BLaER1 (cell line): ENCODE measurements around the gene NKX2-3.
A peak's percentile ranks its signal among the peaks of the same experiment; 100 is the strongest.

Source experiments
- H3K27ac ChIP-seq: shearing (Covaris generic); formaldehyde crosslinking; 2 replicates; pipeline ENCODE4 v1.8.1; 2022
- H3K27me3 ChIP-seq: shearing (Covaris generic); formaldehyde crosslinking; 2 replicates; pipeline ENCODE4 v1.8.1; 2022
- H3K36me3 ChIP-seq: shearing (Covaris generic); formaldehyde crosslinking; 2 replicates; pipeline ENCODE4 v1.8.1; 2022
- H3K4me1 ChIP-seq: shearing (Covaris generic); formaldehyde crosslinking; 2 replicates; pipeline ENCODE4 v1.8.1; 2022
- H3K4me2 ChIP-seq: shearing (Covaris generic); formaldehyde crosslinking; 2 replicates; pipeline ENCODE4 v1.8.1; 2022
- H3K4me3 ChIP-seq: shearing (Covaris generic); formaldehyde crosslinking; 2 replicates; pipeline ENCODE4 v1.8.1; 2022
- H3K9ac ChIP-seq: shearing (Covaris generic); formaldehyde crosslinking; 2 replicates; pipeline ENCODE4 v1.8.1; 2022
- H3K9me3 ChIP-seq: shearing (Covaris generic); formaldehyde crosslinking; 2 replicates; pipeline ENCODE4 v1.8.1; 2022
- H4K20me1 ChIP-seq: shearing (Covaris generic); formaldehyde crosslinking; 2 replicates; pipeline ENCODE4 v1.8.1; 2022
- Cebpa-rat ChIP-seq: shearing (Covaris generic); IDR thresholded peaks from 2 replicates; pipeline ENCODE4 v1.8.1; 2022

NKX2-3 gene

GRCh38 chr10:99557044-99557443, 24.3 kb downstream of the NKX2-3 start:
- Histone ChIP-seq H4K20me1 (no peaks in the 10 kb centered on the region), H3K36me3 (no peaks in the 10 kb centered on the region), H3K9me3 (no peaks in the 10 kb centered on the region), H3K4me3 (no peak overlapping the region), H3K4me1 (peaks cover under 1% of the 10 kb centered on the region), H3K4me2 (no peak overlapping the region), H3K9ac (no peak overlapping the region), H3K27me3 (no peaks in the 10 kb centered on the region), H3K27ac (no peak overlapping the region)
- no peak for TF ChIP-seq Cebpa-rat

- no peaks in the 10 kb centered on the region for H4K20me1 ChIP-seq
- H3K27ac ChIP-seq: no peak overlapping the region
- H3K9ac ChIP-seq: no peak overlapping the region
- H3K4me2 ChIP-seq: no peak overlapping the region
- no peaks in the 10 kb centered on the region for H3K9me3 ChIP-seq
- no peak for TF ChIP-seq Cebpa-rat
- no peaks in the 10 kb centered on the region for H3K36me3 ChIP-seq
- H3K4me3 ChIP-seq: no peak overlapping the region
- H3K27me3 ChIP-seq: no peaks in the 10 kb centered on the region
- no peaks in the 10 kb centered on the region for H3K4me1 ChIP-seq
Measured at GRCh38 chr10:99558708-99559107, 26.0 kb downstream of the NKX2-3 start.

- H3K9me3 ChIP-seq: no peaks in the 10 kb centered on the region
- no peaks in the 10 kb centered on the region for H4K20me1 ChIP-seq
- no peak overlapping the region for H3K27ac ChIP-seq
- no peaks in the 10 kb centered on the region for H3K36me3 ChIP-seq
- no peak overlapping the region for H3K9ac ChIP-seq
- H3K4me3 ChIP-seq: no peak overlapping the region
- H3K4me2 ChIP-seq: no peak overlapping the region
- no peaks in the 10 kb centered on the region for H3K4me1 ChIP-seq
- H3K27me3 ChIP-seq: no peaks in the 10 kb centered on the region
- TF ChIP-seq Cebpa-rat: no peak
Measured at GRCh38 chr10:99560277-99561126, 27.8 kb downstream of the NKX2-3 start.

GRCh38 chr10:99562631-99563030, 29.9 kb downstream of the NKX2-3 start:
- Histone ChIP-seq H4K20me1 (no peaks in the 10 kb centered on the region), H3K27me3 (no peaks in the 10 kb centered on the region)

GRCh38 chr10:99564361-99564760, 31.6 kb downstream of the NKX2-3 start:
- Histone ChIP-seq H3K4me1 (peaks cover 2% of the 10 kb centered on the region; the same call in 1 of the 2 replicates), H3K9ac (no peak overlapping the region), H3K4me3 (no peak overlapping the region), H3K9me3 (no peaks in the 10 kb centered on the region), H3K27ac (no peak overlapping the region), H3K36me3 (no peaks in the 10 kb centered on the region), H3K27me3 (no peaks in the 10 kb centered on the region), H4K20me1 (no peaks in the 10 kb centered on the region), H3K4me2 (no peak overlapping the region)
- TF ChIP-seq Cebpa-rat: no peak

More at GRCh38 chr10:99562631-99563030, 29.9 kb downstream of the NKX2-3 start:
- Histone ChIP-seq H3K27ac (no peak overlapping the region), H3K4me1 (no peaks in the 10 kb centered on the region), H3K4me3 (no peak overlapping the region), H3K9ac (no peak overlapping the region), H3K4me2 (no peak overlapping the region), H3K36me3 (no peaks in the 10 kb centered on the region), H3K9me3 (no peaks in the 10 kb centered on the region)
- TF ChIP-seq Cebpa-rat: no peak

GRCh38 chr10:99565166-99565565, 32.4 kb downstream of the NKX2-3 start:
- Histone ChIP-seq H3K27me3 (no peaks in the 10 kb centered on the region), H4K20me1 (no peaks in the 10 kb centered on the region), H3K27ac (no peak overlapping the region), H3K9me3 (no peaks in the 10 kb centered on the region), H3K9ac (no peak overlapping the region), H3K4me2 (no peak overlapping the region), H3K4me3 (no peak overlapping the region), H3K36me3 (no peaks in the 10 kb centered on the region), H3K4me1 (peaks cover 10% of the 10 kb centered on the region)
- no peak for TF ChIP-seq Cebpa-rat

- Histone ChIP-seq H3K4me1 (peaks cover 14% of the 10 kb centered on the region), H3K36me3 (no peaks in the 10 kb centered on the region), H3K27ac (no peak overlapping the region), H3K27me3 (no peaks in the 10 kb centered on the region), H4K20me1 (no peaks in the 10 kb centered on the region), H3K4me2 (peak overlapping the region; percentile 8; the same call in 1 of the 2 replicates), H3K4me3 (no peak overlapping the region), H3K9me3 (no peaks in the 10 kb centered on the region), H3K9ac (no peak overlapping the region)
- no peak for TF ChIP-seq Cebpa-rat
Measured at GRCh38 chr10:99569253-99569939, 36.7 kb downstream of the NKX2-3 start.

- no peaks in the 10 kb centered on the region for H3K36me3 ChIP-seq
- H3K4me2 ChIP-seq: peak overlapping the region; percentile 8; the same call in 1 of the 2 replicates
- H3K4me3 ChIP-seq: no peak overlapping the region
- no peaks in the 10 kb centered on the region for H3K9me3 ChIP-seq
- TF ChIP-seq Cebpa-rat: no peak
- no peak overlapping the region for H3K9ac ChIP-seq
- no peak overlapping the region for H3K27ac ChIP-seq
- H3K27me3 ChIP-seq: no peaks in the 10 kb centered on the region
- no peaks in the 10 kb centered on the region for H4K20me1 ChIP-seq
- peaks cover 14% of the 10 kb centered on the region for H3K4me1 ChIP-seq
Measured at GRCh38 chr10:99569961-99570360, 37.2 kb downstream of the NKX2-3 start.

GRCh38 chr10:99571816-99572215, 39.1 kb downstream of the NKX2-3 start:
- H3K4me3 ChIP-seq: no peak overlapping the region
- H3K4me1 ChIP-seq: peaks cover 27% of the 10 kb centered on the region
- H4K20me1 ChIP-seq: no peaks in the 10 kb centered on the region
- no peak for TF ChIP-seq Cebpa-rat
- no peak overlapping the region for H3K9ac ChIP-seq
- no peaks in the 10 kb centered on the region for H3K36me3 ChIP-seq
- H3K27me3 ChIP-seq: no peaks in the 10 kb centered on the region
- H3K4me2 ChIP-seq: no peak overlapping the region
- no peak overlapping the region for H3K27ac ChIP-seq
- H3K9me3 ChIP-seq: no peaks in the 10 kb centered on the region

- no peaks in the 10 kb centered on the region for H3K36me3 ChIP-seq
- no peak overlapping the region for H3K27ac ChIP-seq
- no peaks in the 10 kb centered on the region for H3K9me3 ChIP-seq
- H4K20me1 ChIP-seq: no peaks in the 10 kb centered on the region
- H3K27me3 ChIP-seq: no peaks in the 10 kb centered on the region
- no peak overlapping the region for H3K4me3 ChIP-seq
- H3K9ac ChIP-seq: no peak overlapping the region
- H3K4me2 ChIP-seq: no peak overlapping the region
- no peak for TF ChIP-seq Cebpa-rat
- H3K4me1 ChIP-seq: peaks cover 38% of the 10 kb centered on the region
Measured at GRCh38 chr10:99573790-99574189, 41.0 kb downstream of the NKX2-3 start.
